Cardiac fibroblast (primary cell): ENCODE data around the gene FPGS.

Experiments used
- DNase-seq, 2 donors: peaks; one replicate each; pipeline versions ENCODE4 v3.0.0 to v3.0.0-alpha.2; 2010; ENCODE audit warnings: low read depth in 2 of 2
- H3K4me3 ChIP-seq, 2 donors: replicated peaks in 1 of 2; 1 replicate in 1 of 2; 2 replicates in 1 of 2; pipeline ENCODE4 v1.5.1; 2011; ENCODE audit warnings: low read depth in 2 of 2, low read length in 2 of 2, mild to moderate bottlenecking in 2 of 2, moderate library complexity in 1 of 2
- CTCF ChIP-seq: IDR thresholded peaks from one replicate; pipeline ENCODE4 v1.5.1; 2011; ENCODE audit warnings: low read depth, mild to moderate bottlenecking, low read length, inconsistent platforms

FPGS gene

GRCh38 chr9:127848756-127849504 is 46.2 kb downstream of the FPGS start:
- TF ChIP-seq CTCF, result no peak

GRCh38 chr9:127850286-127850830 is 47.7 kb downstream of the FPGS start:
- no peak for DNase-seq
- peak overlapping the region in 1 of 2 donors; percentile 1 for H3K4me3 ChIP-seq

More at GRCh38 chr9:127848756-127849504, 46.2 kb downstream of the FPGS start:
- H3K4me3 ChIP-seq, result no peak overlapping the region
- no peak for DNase-seq

GRCh38 chr9:127852829-127853228 is 50.1 kb downstream of the FPGS start:
- H3K4me3 ChIP-seq, result peak overlapping the region; percentile 85 to 86
- DNase-seq, result no peak
- TF ChIP-seq CTCF, result no peak

More at GRCh38 chr9:127850286-127850830, 47.7 kb downstream of the FPGS start:
- TF ChIP-seq CTCF, result no peak

- TF ChIP-seq CTCF, result no peak
- peak overlapping the region; percentile 85 to 86 for H3K4me3 ChIP-seq
- DNase-seq, result peak in 1 of 2 donors; percentile 39
Measured at GRCh38 chr9:127853312-127854183, 50.9 kb downstream of the FPGS start.

- H3K4me3 ChIP-seq, result peak within 1 kb of the TSS; percentile 85 to 86
- peak; percentile 60 to 83 for DNase-seq
- TF ChIP-seq CTCF, result peak; percentile 17
Measured at GRCh38 chr9:127854184-127854806, 51.6 kb downstream of the FPGS start, which contains the start of gene ENG. Gene ENG (minus strand): TSS chr9:127854658. CDS start chr9:127854355, 303 bp downstream.

- no peak overlapping the region for H3K4me3 ChIP-seq
- no peak for DNase-seq
- no peak for TF ChIP-seq CTCF
Measured at GRCh38 chr9:127854960-127855359, 52.3 kb downstream of the FPGS start.
